Measurements from ENCODE around the gene APLP2. TPM values are rescaled to one million over a fixed set of nuclear protein-coding genes. Genes with fewer than 3 reads are reported as not detected.

The APLP2 gene
- total and polyA plus RNA-seq, 9 of the 15 experiments (the other 6 are each of a cell fraction or from before 2014, with no cell fraction given) = 17.4 to 164 (median 118) TPM

GRCh38 chr11:130163346-130164220 is 93.9 kb downstream of the APLP2 start (continued):
- TF ChIP-seq ZSCAN29 (IDR thresholded peaks at IDR 0.05) (no peak), HMGN3 (IDR thresholded peaks at IDR 0.05; ENCODE audit: borderline replicate concordance, extremely low read depth, insufficient read length, low read depth, low read length) (no peak), YY1 (IDR thresholded peaks at IDR 0.05; ENCODE audit: borderline replicate concordance in 1 of 3, control insufficient read depth in 1 of 3, extremely low read depth in 1 of 3, insufficient read depth in 3 of 3, insufficient read length in 1 of 3, insufficient replicate concordance in 2 of 3, low read depth in 1 of 3, low read length in 2 of 3) (no peak), E2F6 (IDR thresholded peaks at IDR 0.05; ENCODE audit: borderline replicate concordance in 1 of 2, extremely low read depth in 1 of 2, insufficient read depth in 1 of 2, insufficient read length in 1 of 2, low read depth in 1 of 2, low read length in 1 of 2, poor library complexity in 1 of 2, severe bottlenecking in 1 of 2) (peak in 1 of 2 experiments; percentile 29), DIDO1 (tag; IDR thresholded peaks at IDR 0.05; ENCODE audit: low read depth) (no peak), POLR2AphosphoS5 (IDR thresholded peaks at IDR 0.05; ENCODE audit: control insufficient read depth, insufficient read depth, low read depth, low read length) (no peak), IRF9 (tag; IDR thresholded peaks at IDR 0.05) (no peak), PHF20 (IDR thresholded peaks at IDR 0.05; ENCODE audit: partially characterized antibody) (no peak), CXXC5 (CRISPR knock-in tag; IDR thresholded peaks at IDR 0.05) (0 out of 2 replicates have a peak, but pooled peaks have one; percentile 20), HLTF (IDR thresholded peaks at IDR 0.05) (no peak), ETS1 (conservative IDR thresholded peaks at IDR 0.05; ENCODE audit: control insufficient read depth, low read depth, low read length) (no peak), HNRNPLL (IDR thresholded peaks at IDR 0.05; ENCODE audit: low read depth, low read length, poor library complexity, severe bottlenecking) (no peak), KLF13 (tag; IDR thresholded peaks at IDR 0.05; ENCODE audit: borderline replicate concordance, low read depth) (no peak), ARID4B (CRISPR knock-in tag; IDR thresholded peaks at IDR 0.05) (no peak), ERF (CRISPR knock-in tag; IDR thresholded peaks at IDR 0.05) (no peak)
